ENCODE measurements around the gene PSMD11.
"Not testable (repeated sequence)": the region's sequence is repeated elsewhere in the genome, so short reads cannot be mapped to it uniquely, and the experiment has no call there.

PSMD11 gene

GRCh38 chr17:32444301-32445073, at the start of gene PSMD11:
PSMD11 (plus strand) TSS chr17:32444510; CDS start chr17:32444524, 14 bp downstream.
- DNase-seq, result peak; percentile 57 to 99 (median 93)

GRCh38 chr17:32396343-32396742, 48.0 kb upstream of the PSMD11 start:
- no peak for DNase-seq

- DNase-seq, result no peak
Observed at GRCh38 chr17:32398946-32399345, 45.4 kb upstream of the PSMD11 start.

- not testable (repeated sequence) for DNase-seq
Observed at GRCh38 chr17:32410085-32410484, 34.2 kb upstream of the PSMD11 start.

- no peak for DNase-seq
Observed at GRCh38 chr17:32426894-32427293, 17.4 kb upstream of the PSMD11 start.

GRCh38 chr17:32429598-32429997, 14.7 kb upstream of the PSMD11 start:
- no peak for DNase-seq

GRCh38 chr17:32440722-32441121, 3.6 kb upstream of the PSMD11 start:
- DNase-seq, result no peak

- DNase-seq, result no peak
Observed at GRCh38 chr17:32441886-32442285, 2.4 kb upstream of the PSMD11 start.

- peak in 6 of 58 donors; percentile 35 to 60 (median 44) for DNase-seq
Observed at GRCh38 chr17:32443827-32444300, 446 bp upstream of the PSMD11 start.

GRCh38 chr17:32445074-32445415, 735 bp downstream of the PSMD11 start:
- peak in 18 of 58 donors; percentile 10 to 69 (median 24) for DNase-seq

- DNase-seq, result no peak
Observed at GRCh38 chr17:32445497-32445896, 1.2 kb downstream of the PSMD11 start.

GRCh38 chr17:32445971-32446370, 1.7 kb downstream of the PSMD11 start:
- no peak for DNase-seq

- DNase-seq, result no peak
Observed at GRCh38 chr17:32446949-32447348, 2.6 kb downstream of the PSMD11 start.

GRCh38 chr17:32449963-32450362, 5.7 kb downstream of the PSMD11 start:
- DNase-seq, result no peak

- DNase-seq, result not testable (repeated sequence)
Observed at GRCh38 chr17:32450379-32450778, 6.1 kb downstream of the PSMD11 start.

GRCh38 chr17:32451879-32452278, 7.6 kb downstream of the PSMD11 start:
- DNase-seq, result no peak

- no peak for DNase-seq
Observed at GRCh38 chr17:32452281-32452680, 8.0 kb downstream of the PSMD11 start.

GRCh38 chr17:32453370-32453769, 9.1 kb downstream of the PSMD11 start:
- DNase-seq, result no peak

- no peak for DNase-seq
Observed at GRCh38 chr17:32458371-32458770, 14.1 kb downstream of the PSMD11 start.

GRCh38 chr17:32460054-32460453, 15.7 kb downstream of the PSMD11 start:
- DNase-seq, result no peak

GRCh38 chr17:32461498-32461852, 17.2 kb downstream of the PSMD11 start:
- DNase-seq, result no peak

GRCh38 chr17:32461853-32462617, 17.7 kb downstream of the PSMD11 start:
- peak in 10 of 58 donors; percentile 7 to 45 (median 14) for DNase-seq

- no peak for DNase-seq
Observed at GRCh38 chr17:32463304-32463703, 19.0 kb downstream of the PSMD11 start.

Data from anterior cingulate cortex (tissue), 58 donors.